GM19035 (cell line): ENCODE results near the gene CCDC63.
"Not testable (repeated sequence)": the region's sequence is repeated elsewhere in the genome, so short reads cannot be mapped to it uniquely, and the experiment has no call there.

Source experiments
- ATAC-seq: cut with Tn5 transposase; IDR thresholded peaks from one replicate; pipeline ENCODE4 v1.9.1; 2021; ENCODE audit not compliant: unreplicated experiment

The CCDC63 gene

GRCh38 chr12:110948041-110948440 is 101.3 kb downstream of the CCDC63 start:
- no peak for ATAC-seq

DNA sequence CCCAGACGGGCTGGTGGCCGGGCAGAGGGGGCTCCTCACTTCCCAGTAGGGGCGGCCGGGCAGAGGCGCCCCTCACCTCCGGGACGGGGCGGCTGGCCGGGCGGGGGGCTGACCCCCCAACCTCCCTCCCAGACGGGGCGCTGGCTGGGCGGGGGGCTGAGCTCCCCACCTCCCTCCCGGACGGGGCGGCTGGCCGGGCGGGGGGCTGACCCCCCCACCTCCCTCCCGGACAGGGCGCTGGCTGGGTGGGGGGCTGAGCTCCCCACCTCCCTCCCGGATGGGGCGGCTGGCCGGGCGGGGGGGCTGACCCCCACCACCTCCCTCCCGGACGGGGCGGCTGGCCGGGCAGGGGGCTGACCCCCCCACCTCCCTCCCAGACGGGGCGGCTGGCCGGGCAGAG is 103.7 kb downstream of the CCDC63 start:
- ATAC-seq, result not testable (repeated sequence)

GRCh38 chr12:110950867-110951266 is 104.1 kb downstream of the CCDC63 start:
- ATAC-seq, result not testable (repeated sequence)
